Measurements from ENCODE around the gene NR1D2. TPM values are rescaled to one million over a fixed set of nuclear protein-coding genes. Genes with fewer than 3 reads are reported as not detected.
A peak's percentile ranks its signal among the peaks of the same experiment; 100 is the strongest.

Gene NR1D2
- total and polyA plus RNA-seq, 4 donors: 6.1 to 35.7 (median 21.2) TPM

GRCh38 chr3:23959135-23959900 is 14.2 kb downstream of the NR1D2 start:
- Histone ChIP-seq H3K36me3 (ENCODE audit: control insufficient read depth in 4 of 4, insufficient read depth in 4 of 4, low read length in 4 of 4) (peaks cover 6 to 41% (median 10%) of the 10 kb centered on the region in 4 donors), H3K4me1 (ENCODE audit: control insufficient read depth in 5 of 5, insufficient read depth in 5 of 5, low read length in 5 of 5) (peaks cover 0 to 8% (median 0%) of the 10 kb centered on the region in 5 donors), H3K9ac (ENCODE audit: insufficient read depth in 1 of 2, low read length in 2 of 2) (no peak overlapping the region), H3K27ac (ENCODE audit: low read depth in 1 of 2, low read length in 1 of 2) (peak overlapping the region; percentile 40 to 48), H3K27me3 (ENCODE audit: control insufficient read depth in 3 of 3, insufficient read depth in 3 of 3, low read length in 2 of 3) (no peaks in the 10 kb centered on the region), H3K4me3 (no peak overlapping the region), H3K9me3 (ENCODE audit: control insufficient read depth in 4 of 4, insufficient read depth in 3 of 4, low read length in 3 of 4) (no peaks in the 10 kb centered on the region)
- DNase-seq (no peak), ATAC-seq (ENCODE audit: insufficient read depth, low FRiP score) (peak; percentile 70)
- no peak for TF ChIP-seq CTCF (IDR thresholded peaks at IDR 0.05; ENCODE audit: control extremely low read depth, extremely low read depth)
- 73 to 86% methylated on average over 7 of the region's 7 CpGs for WGBS, 2 donors

- ATAC-seq (ENCODE audit: insufficient read depth, low FRiP score) (no peak), DNase-seq (no peak)
- TF ChIP-seq CTCF (IDR thresholded peaks at IDR 0.05; ENCODE audit: control extremely low read depth, extremely low read depth): no peak
- Histone ChIP-seq H3K4me1 (ENCODE audit: control insufficient read depth in 5 of 5, insufficient read depth in 5 of 5, low read length in 5 of 5) (peaks cover 0 to 11% (median 3%) of the 10 kb centered on the region in 5 donors), H3K9ac (ENCODE audit: insufficient read depth in 1 of 2, low read length in 2 of 2) (no peak overlapping the region), H3K9me3 (ENCODE audit: control insufficient read depth in 4 of 4, insufficient read depth in 3 of 4, low read length in 3 of 4) (no peaks in the 10 kb centered on the region), H3K27me3 (ENCODE audit: control insufficient read depth in 3 of 3, insufficient read depth in 3 of 3, low read length in 2 of 3) (no peaks in the 10 kb centered on the region), H3K36me3 (ENCODE audit: control insufficient read depth in 4 of 4, insufficient read depth in 4 of 4, low read length in 4 of 4) (peaks cover 6 to 46% (median 11%) of the 10 kb centered on the region in 4 donors), H3K27ac (ENCODE audit: low read depth in 1 of 2, low read length in 1 of 2) (no peak overlapping the region), H3K4me3 (no peak overlapping the region)
- WGBS, 2 donors: 71 to 82% methylated on average over 1 of the region's 1 CpG
These were observed 15.6 kb downstream of the NR1D2 start for GRCh38 chr3:23960649-23961048.

GRCh38 chr3:23961066-23961465 is 16.0 kb downstream of the NR1D2 start:
- H3K27me3 ChIP-seq (ENCODE audit: control insufficient read depth in 3 of 3, insufficient read depth in 3 of 3, low read length in 2 of 3): no peaks in the 10 kb centered on the region
- H3K9ac ChIP-seq (ENCODE audit: insufficient read depth in 1 of 2, low read length in 2 of 2): no peak overlapping the region
- H3K4me1 ChIP-seq (ENCODE audit: control insufficient read depth in 5 of 5, insufficient read depth in 5 of 5, low read length in 5 of 5): peaks cover 2 to 16% (median 3%) of the 10 kb centered on the region in 5 donors
- no peak for DNase-seq
- H3K9me3 ChIP-seq (ENCODE audit: control insufficient read depth in 4 of 4, insufficient read depth in 3 of 4, low read length in 3 of 4): no peaks in the 10 kb centered on the region
- H3K36me3 ChIP-seq (ENCODE audit: control insufficient read depth in 4 of 4, insufficient read depth in 4 of 4, low read length in 4 of 4): peaks cover 6 to 48% (median 12%) of the 10 kb centered on the region in 4 donors
- H3K4me3 ChIP-seq: no peak overlapping the region
- peak overlapping the region in 1 of 2 donors; percentile 30 for H3K27ac ChIP-seq (ENCODE audit: low read depth in 1 of 2, low read length in 1 of 2)
- 100% methylated on average over 1 of the region's 1 CpG for WGBS, 2 donors
- TF ChIP-seq CTCF (IDR thresholded peaks at IDR 0.05; ENCODE audit: control extremely low read depth, extremely low read depth): no peak
- ATAC-seq (ENCODE audit: insufficient read depth, low FRiP score): no peak
